SK-N-SH (cell line): ENCODE measurements around the gene PGD. TPM values are rescaled to one million over a fixed set of nuclear protein-coding genes. Genes with fewer than 3 reads are reported as not detected.
A peak's percentile ranks its signal among the peaks of the same experiment; 100 is the strongest.
"Not testable (repeated sequence)": the region's sequence is repeated elsewhere in the genome, so short reads cannot be mapped to it uniquely, and the experiment has no call there.

Experiments used
- CTCF ChIA-PET: fragments of 300-600, 350-600 bp; formaldehyde crosslinking; extraction: SDS; loops from one replicate; lab custom pipeline; 2021; lab: Yijun Ruan, JAX
- POLR2A ChIA-PET: fragments of 350-600 bp; sonication (Branson Sonifier 250); formaldehyde crosslinking; extraction: SDS; loops from one replicate; lab custom pipeline; 2020; ENCODE audit warnings: antibody characterized with exemption, inconsistent platforms; lab: Yijun Ruan, JAX
- DNase-seq: peaks from one replicate; pipeline ENCODE4 v3.0.0; 2012
- H2AFZ ChIP-seq: fragments of 200-600 bp; sonication (generic); 2 replicates; pipeline ENCODE4 v1.8.1; 2016; ENCODE audit warnings: antibody characterized with exemption, mild to moderate bottlenecking, low read depth
- H3F3A ChIP-seq: fragments of 200-600 bp; sonication (generic); replicated peaks from 2 replicates; pipeline ENCODE3; 2016; ENCODE audit warnings: antibody characterized with exemption, mild to moderate bottlenecking; ENCODE audit not compliant: insufficient read depth
- H3K27ac ChIP-seq, 2 experiments: fragments of 200-500 bp in 1 of 2; fragments of 200-600 bp in 1 of 2; sonication (Bioruptor generic) in 1 of 2; sonication (generic), shearing (Covaris generic) in 1 of 2; 2 replicates each; pipeline versions ENCODE4 v1.5.1 to v1.6.1; 2014 to 2016; ENCODE audit warnings: low read depth in 2 of 2, inconsistent platforms in 1 of 2, low read length in 1 of 2, mild to moderate bottlenecking in 1 of 2, mixed read lengths in 1 of 2
- H3K27me3 ChIP-seq: fragments of 200-600 bp; sonication (generic), shearing (Covaris generic); 2 replicates; pipeline ENCODE4 v1.6.1; 2016; ENCODE audit warnings: mixed run types; ENCODE audit not compliant: insufficient read depth
- H3K36me3 ChIP-seq, 2 experiments: fragments of 200-500 bp in 1 of 2; fragments of 200-600 bp in 1 of 2; sonication (Bioruptor generic) in 1 of 2; sonication (generic) in 1 of 2; replicated peaks in 1 of 2; 2 replicates each; pipeline versions ENCODE3 to v1.5.1; 2014 to 2016; ENCODE audit warnings: low read length in 1 of 2, mild to moderate bottlenecking in 1 of 2; ENCODE audit not compliant: insufficient read depth in 2 of 2, control insufficient read depth in 1 of 2
- H3K4me1 ChIP-seq, 2 experiments: fragments of 200-500 bp in 1 of 2; fragments of 200-600 bp in 1 of 2; sonication (Bioruptor generic) in 1 of 2; sonication (generic), shearing (Covaris generic) in 1 of 2; 2 replicates each; pipeline versions ENCODE4 v1.5.1 to v1.6.1; 2014 to 2016; ENCODE audit warnings: low read depth in 1 of 2, low read length in 1 of 2, mixed run types in 1 of 2; ENCODE audit not compliant: insufficient read depth in 2 of 2, control insufficient read depth in 1 of 2
- H3K4me2 ChIP-seq: fragments of 200-600 bp; sonication (generic), shearing (Covaris generic); 2 replicates; pipeline ENCODE4 v1.6.1; 2017; ENCODE audit warnings: mixed run types
- H3K4me3 ChIP-seq, 2 experiments: fragments of 200-500 bp in 1 of 2; fragments of 200-600 bp in 1 of 2; sonication (Bioruptor generic) in 1 of 2; sonication (generic), shearing (Covaris generic) in 1 of 2; 2 replicates each; pipeline versions ENCODE4 v1.5.1 to v1.8.1; 2014 to 2016; ENCODE audit warnings: low read depth in 2 of 2, inconsistent platforms in 1 of 2, low read length in 1 of 2, mild to moderate bottlenecking in 1 of 2, mixed read lengths in 1 of 2, moderate library complexity in 1 of 2
- H3K79me2 ChIP-seq: fragments of 200-600 bp; sonication (generic); 2 replicates; pipeline ENCODE4 v1.8.1; 2017; ENCODE audit warnings: mild to moderate bottlenecking; ENCODE audit not compliant: insufficient read depth
- H3K9ac ChIP-seq: fragments of 200-600 bp; sonication (generic); 2 replicates; pipeline ENCODE4 v1.6.1; 2017; ENCODE audit warnings: mixed run types
- H3K9me2 ChIP-seq: fragments of 200-600 bp; sonication (generic); 2 replicates; pipeline ENCODE4 v1.6.1; 2017; ENCODE audit warnings: mixed run types
- H3K9me3 ChIP-seq: fragments of 200-600 bp; sonication (generic); 2 replicates; pipeline ENCODE4 v1.6.1; 2017; ENCODE audit warnings: mixed run types, mild to moderate bottlenecking, moderate library complexity
- H4K20me1 ChIP-seq: fragments of 200-600 bp; sonication (generic); 2 replicates; pipeline ENCODE4 v1.6.1; 2017; ENCODE audit warnings: mild to moderate bottlenecking, mixed run types; ENCODE audit not compliant: insufficient read depth
- CHD2 ChIP-seq: fragments of 150-350 bp; IDR thresholded peaks from 2 replicates; pipeline ENCODE4 v1.6.1; 2018; ENCODE audit warnings: low read length; ENCODE audit not compliant: partially characterized antibody
- EZH2phosphoT487 ChIP-seq: fragments of 200-600 bp; sonication (generic); IDR thresholded peaks from 2 replicates; pipeline ENCODE4 v1.6.1; 2017; ENCODE audit warnings: low read depth, mixed run types, mild to moderate bottlenecking, antibody characterized with exemption, moderate library complexity, borderline replicate concordance
- FOSL2 ChIP-seq: IDR thresholded peaks from 2 replicates; pipeline ENCODE4 v1.4.0; 2012; ENCODE audit warnings: low read depth, mild to moderate bottlenecking, moderate library complexity, borderline replicate concordance
- FOXJ3 ChIP-seq: sonication (generic); formaldehyde crosslinking; IDR thresholded peaks from 2 replicates; pipeline ENCODE4 v1.5.1; 2020; ENCODE audit warnings: mild to moderate bottlenecking, missing genetic modification reagents
- FOXM1 ChIP-seq: IDR thresholded peaks from 2 replicates; pipeline ENCODE4 v1.4.0; 2012; ENCODE audit warnings: low read depth, mild to moderate bottlenecking
- JUND ChIP-seq: IDR thresholded peaks from 2 replicates; pipeline ENCODE4 v1.4.0; 2012
- MXI1 ChIP-seq: IDR thresholded peaks from 2 replicates; pipeline ENCODE4 v1.6.1; 2012; ENCODE audit warnings: mild to moderate bottlenecking, low read depth, low read length, improper control_type of control experiment
- NFIC ChIP-seq: IDR thresholded peaks from 2 replicates; pipeline ENCODE4 v1.4.0; 2012; ENCODE audit warnings: borderline replicate concordance
- POLR2AphosphoS5 ChIP-seq: IDR thresholded peaks from 2 replicates; pipeline ENCODE4 v1.6.1; 2012; ENCODE audit warnings: low read depth, low read length
- RAD21 ChIP-seq: IDR thresholded peaks from 2 replicates; pipeline ENCODE4 v1.6.1; 2012; ENCODE audit warnings: mild to moderate bottlenecking, low read length
- RFX5 ChIP-seq: IDR thresholded peaks from 2 replicates; pipeline ENCODE4 v1.6.1; 2012; ENCODE audit warnings: mild to moderate bottlenecking, improper control_type of control experiment, low read length
- TAF1 ChIP-seq: IDR thresholded peaks from 2 replicates; pipeline ENCODE4 v1.6.1; 2012; ENCODE audit warnings: low read depth, mild to moderate bottlenecking, low read length, moderate library complexity, borderline replicate concordance
- TCF12 ChIP-seq: IDR thresholded peaks from 2 replicates; pipeline ENCODE4 v1.4.0; 2012
- TEAD4 ChIP-seq: IDR thresholded peaks from 2 replicates; pipeline ENCODE4 v1.4.0; 2012; ENCODE audit warnings: mild to moderate bottlenecking, borderline replicate concordance; ENCODE audit not compliant: insufficient read depth
- YY1 ChIP-seq: IDR thresholded peaks from 2 replicates; pipeline ENCODE4 v1.4.0; 2012; ENCODE audit warnings: low read depth, mild to moderate bottlenecking
- WGBS: methylation state at CpG from one replicate; pipeline ENCODE4 v1.1.6; 2017; ENCODE audit warnings: low lambda C conversion rate; 5-methylcytosine and 5-hydroxymethylcytosine counted together
- polyA plus RNA-seq, 3 experiments: library from polyadenylated mRNA; depleted of rRNA; stranded (reverse); fragments of >200 nt; gene quantifications; 2 replicates each; pipeline ENCODE4 v1.2.3, GENCODE V29; 2012
- TF ChIP-seq, protein P1 (sequence below): IDR thresholded peaks from 2 replicates; pipeline ENCODE4 v1.4.0; 2012; ENCODE audit warnings: low read depth
- TF ChIP-seq, protein P2 (sequence below): IDR thresholded peaks from 2 replicates; pipeline ENCODE4 v1.4.0; 2012; ENCODE audit warnings: low read depth, borderline replicate concordance
- TF ChIP-seq, protein P3 (sequence below): fragments of 150-350 bp; IDR thresholded peaks from 2 replicates; pipeline ENCODE4 v1.6.1; 2017; ENCODE audit warnings: antibody characterized with exemption, low read length, low read depth, borderline replicate concordance

PGD gene
- polyA plus RNA-seq, 1 of the 3 experiments (the other 2 are of a cell fraction), result 76.2 TPM

GRCh38 chr1:10456048-10456447, 57.2 kb downstream of the PGD start:
- POLR2A ChIA-PET, result no interaction called here
- WGBS, result 86% methylated on average over 5 of the region's 5 CpGs
- Histone ChIP-seq H3K27ac (no peak overlapping the region), H3K9me3 (no peaks in the 10 kb centered on the region), H3F3A (peaks cover 5% of the 10 kb centered on the region), H3K27me3 (no peaks in the 10 kb centered on the region), H3K4me2 (no peak overlapping the region), H3K4me3 (no peak overlapping the region), H3K36me3 (peaks cover 0 to 4% of the 10 kb centered on the region in 2 experiments), H4K20me1 (no peaks in the 10 kb centered on the region), H3K9ac (no peak overlapping the region), H3K4me1 (peaks cover 5 to 17% of the 10 kb centered on the region in 2 experiments), H3K79me2 (no peaks in the 10 kb centered on the region), H2AFZ (no peak overlapping the region), H3K9me2 (no peaks in the 10 kb centered on the region)
- TF ChIP-seq FOXJ3, result no peak
- TF ChIP-seq, protein P1, sequence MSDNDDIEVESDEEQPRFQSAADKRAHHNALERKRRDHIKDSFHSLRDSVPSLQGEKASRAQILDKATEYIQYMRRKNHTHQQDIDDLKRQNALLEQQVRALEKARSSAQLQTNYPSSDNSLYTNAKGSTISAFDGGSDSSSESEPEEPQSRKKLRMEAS, result no peak
- CTCF ChIA-PET, result interaction anchor here (0.9 to 2.4 kb wide), 4 partner anchors 16 to 38 kb away, joined by 3 to 10 read pairs (median 3); partner anchors contain the start of gene CENPS
- no peak for DNase-seq

- Histone ChIP-seq H3K79me2 (no peaks in the 10 kb centered on the region), H3K9me3 (no peaks in the 10 kb centered on the region), H3K36me3 (peaks cover 4 to 5% of the 10 kb centered on the region in 2 experiments), H3K4me3 (no peak overlapping the region), H2AFZ (no peak overlapping the region), H3F3A (peaks cover under 1% of the 10 kb centered on the region), H3K9ac (no peak overlapping the region), H4K20me1 (no peaks in the 10 kb centered on the region), H3K4me2 (no peak overlapping the region), H3K27me3 (no peaks in the 10 kb centered on the region), H3K27ac (peak overlapping the region in 1 of 2 experiments; percentile 39; a peak in 1 of 4 replicates), H3K4me1 (peaks cover under 1 to 11% of the 10 kb centered on the region in 2 experiments), H3K9me2 (no peaks in the 10 kb centered on the region)
- POLR2A ChIA-PET, result no interaction called here
- DNase-seq, result no peak
- 73% methylated on average over 7 of the region's 7 CpGs for WGBS
- TF ChIP-seq, protein P2, sequence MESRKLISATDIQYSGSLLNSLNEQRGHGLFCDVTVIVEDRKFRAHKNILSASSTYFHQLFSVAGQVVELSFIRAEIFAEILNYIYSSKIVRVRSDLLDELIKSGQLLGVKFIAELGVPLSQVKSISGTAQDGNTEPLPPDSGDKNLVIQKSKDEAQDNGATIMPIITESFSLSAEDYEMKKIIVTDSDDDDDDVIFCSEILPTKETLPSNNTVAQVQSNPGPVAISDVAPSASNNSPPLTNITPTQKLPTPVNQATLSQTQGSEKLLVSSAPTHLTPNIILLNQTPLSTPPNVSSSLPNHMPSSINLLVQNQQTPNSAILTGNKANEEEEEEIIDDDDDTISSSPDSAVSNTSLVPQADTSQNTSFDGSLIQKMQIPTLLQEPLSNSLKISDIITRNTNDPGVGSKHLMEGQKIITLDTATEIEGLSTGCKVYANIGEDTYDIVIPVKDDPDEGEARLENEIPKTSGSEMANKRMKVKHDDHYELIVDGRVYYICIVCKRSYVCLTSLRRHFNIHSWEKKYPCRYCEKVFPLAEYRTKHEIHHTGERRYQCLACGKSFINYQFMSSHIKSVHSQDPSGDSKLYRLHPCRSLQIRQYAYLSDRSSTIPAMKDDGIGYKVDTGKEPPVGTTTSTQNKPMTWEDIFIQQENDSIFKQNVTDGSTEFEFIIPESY, result no peak
- no peak for TF ChIP-seq YY1
- TF ChIP-seq TCF12, result no peak
- TF ChIP-seq NFIC, result no peak
- TF ChIP-seq MXI1, result no peak
- no peak for TF ChIP-seq TAF1
- TF ChIP-seq FOXM1, result no peak
- no peak for TF ChIP-seq CHD2
- TF ChIP-seq JUND, result no peak
- TF ChIP-seq RAD21, result no peak
- no peak for TF ChIP-seq RFX5
- TF ChIP-seq EZH2phosphoT487, result no peak
- TF ChIP-seq, protein P3, sequence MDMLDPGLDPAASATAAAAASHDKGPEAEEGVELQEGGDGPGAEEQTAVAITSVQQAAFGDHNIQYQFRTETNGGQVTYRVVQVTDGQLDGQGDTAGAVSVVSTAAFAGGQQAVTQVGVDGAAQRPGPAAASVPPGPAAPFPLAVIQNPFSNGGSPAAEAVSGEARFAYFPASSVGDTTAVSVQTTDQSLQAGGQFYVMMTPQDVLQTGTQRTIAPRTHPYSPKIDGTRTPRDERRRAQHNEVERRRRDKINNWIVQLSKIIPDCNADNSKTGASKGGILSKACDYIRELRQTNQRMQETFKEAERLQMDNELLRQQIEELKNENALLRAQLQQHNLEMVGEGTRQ, result no peak
- no peak for TF ChIP-seq TEAD4
- no peak for TF ChIP-seq POLR2AphosphoS5
- TF ChIP-seq FOSL2, result no peak
- CTCF ChIA-PET, result interaction anchor here (0.9 to 2.4 kb wide), 3 partner anchors 26 to 38 kb away, joined by 3 to 10 read pairs (median 3); partner anchors contain the start of gene CENPS
Measured at GRCh38 chr1:10456661-10457060, 57.8 kb downstream of the PGD start.

- H3K9me2 ChIP-seq, H3K27me3 ChIP-seq, H2AFZ ChIP-seq, H3K9ac ChIP-seq, H3K36me3 ChIP-seq, DNase-seq, H3F3A ChIP-seq, H4K20me1 ChIP-seq, H3K27ac ChIP-seq, H3K4me1 ChIP-seq, H3K79me2 ChIP-seq, H3K9me3 ChIP-seq, POLR2A ChIA-PET, H3K4me3 ChIP-seq, H3K4me2 ChIP-seq: not testable (repeated sequence)
- WGBS, result 95% methylated on average over 7 of the region's 7 CpGs
- CTCF ChIA-PET, result interaction anchor here (1.3 to 2.4 kb wide), 2 partner anchors 27 to 37 kb away, joined by 3 to 10 read pairs; partner anchors contain the start of gene CENPS
Measured at GRCh38 chr1:10457462-10457861, 58.6 kb downstream of the PGD start.
